Activated naive CD4-positive, alpha-beta T cell treated with anti-CD3 and anti-CD28 coated beads for 36 hours (primary cell): ENCODE results near the gene SERPINB13. TPM values are rescaled to one million over a fixed set of nuclear protein-coding genes. Genes with fewer than 3 reads are reported as not detected.

ENCODE experiments used
- CTCF ChIA-PET: fragments of 350-600 bp; sonication (Branson Sonifier 250); formaldehyde crosslinking; loops from one replicate; lab custom pipeline; 2021; ENCODE audit warnings: antibody characterized with exemption; lab: Charles Lee
- DNase-seq: peaks from one replicate; pipeline ENCODE4 v3.0.0-alpha.2; 2020
- H3K27ac Mint-ChIP-seq: one replicate; pipeline ENCODE4 v1.8.0; 2021; ENCODE audit warnings: mild to moderate bottlenecking, mixed read lengths
- H3K27me3 Mint-ChIP-seq: one replicate; pipeline ENCODE4 v1.8.0; 2021; ENCODE audit warnings: low read depth, mixed read lengths
- H3K36me3 Mint-ChIP-seq: one replicate; pipeline ENCODE4 v1.8.0; 2021; ENCODE audit warnings: low read depth, mixed read lengths
- H3K4me1 Mint-ChIP-seq: one replicate; pipeline ENCODE4 v1.8.0; 2021; ENCODE audit warnings: low read depth, mixed read lengths
- H3K4me3 Mint-ChIP-seq: one replicate; pipeline ENCODE4 v1.8.0; 2021; ENCODE audit warnings: mild to moderate bottlenecking, moderate library complexity, mixed read lengths
- H3K9me3 Mint-ChIP-seq: one replicate; pipeline ENCODE4 v1.8.0; 2021; ENCODE audit warnings: mixed read lengths
- intact Hi-C: fragments of 100-400 bp; cut with micrococcal nuclease; formaldehyde crosslinking; loops from one replicate; pipeline ENCODE4 v1.15.1; 2023
- total RNA-seq, 2 experiments: library from RNA; stranded (reverse); gene quantifications; one replicate each; pipeline ENCODE4 v1.2.3, GENCODE V29; 2021

SERPINB13 gene
- total RNA-seq, 2 experiments from 2014 or later = not detected

DNA sequence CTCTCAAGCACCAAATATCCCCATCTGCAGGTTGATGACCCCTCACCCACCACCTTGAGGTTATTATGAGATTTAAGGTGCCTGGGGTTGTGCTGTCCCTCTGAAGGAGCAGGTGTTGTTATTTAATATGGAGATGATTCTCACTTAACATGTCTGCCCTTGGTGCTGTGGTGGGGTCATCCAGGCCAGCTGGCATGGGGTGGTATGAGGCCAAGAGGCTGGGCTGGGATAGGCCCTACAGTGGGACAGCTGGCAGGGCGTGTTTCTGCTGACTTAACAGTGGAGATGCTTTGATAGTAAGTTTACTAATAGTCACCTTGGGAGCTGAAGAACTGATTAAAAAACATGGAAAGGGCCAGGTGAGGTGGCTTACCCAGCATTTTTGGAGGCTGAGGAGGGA, 22.6 kb upstream of the SERPINB13 start:
- CTCF ChIA-PET = interaction anchor here (0.8 to 4.0 kb wide), 4 partner anchors 11 to 372 kb away, joined by 3 to 14 read pairs (median 4); no protein-coding TSS in a partner anchor
- Mint-ChIP-seq H3K36me3 (no peaks in the 10 kb centered on the region), H3K27ac (no peak overlapping the region), H3K9me3 (no peaks in the 10 kb centered on the region), H3K4me3 (no peak overlapping the region), H3K27me3 (peaks cover 15% of the 10 kb centered on the region), H3K4me1 (no peaks in the 10 kb centered on the region)
- DNase-seq = no peak
- intact Hi-C loops = no loop called here

DNA sequence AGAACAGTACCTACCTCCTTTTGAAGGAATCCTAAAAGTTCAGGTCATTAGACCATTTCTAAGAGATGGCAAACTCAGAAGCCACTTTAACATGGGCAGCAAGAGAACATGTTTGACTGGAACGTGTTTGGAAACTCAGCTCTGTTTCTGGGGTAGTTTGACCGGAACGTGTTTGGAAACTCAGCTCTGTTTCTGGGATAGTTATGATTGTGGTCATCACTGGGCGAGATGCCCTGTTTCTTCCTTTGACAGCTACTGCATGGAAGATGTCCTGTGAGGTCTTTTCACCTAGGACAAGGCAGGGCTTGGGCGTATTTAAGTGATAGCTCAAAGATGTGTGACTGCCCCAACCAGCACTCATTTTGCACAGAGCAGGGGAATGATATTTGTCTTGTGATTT, 19.9 kb upstream of the SERPINB13 start:
- CTCF ChIA-PET = interaction anchor here (1.0 to 4.0 kb wide), 2 partner anchors 10 to 11 kb away, joined by 5 to 14 read pairs; no protein-coding TSS in a partner anchor
- H3K27me3 Mint-ChIP-seq = peaks cover 17% of the 10 kb centered on the region

DNA sequence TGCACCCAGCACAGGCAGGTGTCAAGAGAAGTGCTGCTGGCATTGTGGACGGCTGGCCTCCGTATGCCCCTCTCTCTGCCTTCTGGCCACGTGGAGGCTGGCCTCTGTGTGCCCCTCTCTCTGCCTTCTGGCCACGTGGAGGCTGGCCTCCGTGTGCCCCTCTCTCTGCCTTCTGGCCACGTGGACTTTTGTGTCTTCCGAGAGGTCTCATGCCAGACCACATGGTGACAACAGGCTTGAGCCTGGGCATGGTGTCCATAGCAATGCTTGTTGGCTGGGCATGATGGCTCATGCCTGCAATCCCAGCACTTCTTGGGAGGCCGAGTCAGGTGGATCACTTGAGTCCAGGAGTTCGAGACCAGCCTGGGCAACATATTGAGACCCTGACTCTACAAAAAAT, 19.3 kb upstream of the SERPINB13 start:
- no peaks in the 10 kb centered on the region for H3K4me1 Mint-ChIP-seq
- DNase-seq = no peak
- H3K27me3 Mint-ChIP-seq = peaks cover 19% of the 10 kb centered on the region
- intact Hi-C loops = no loop called here
- H3K27ac Mint-ChIP-seq = no peak overlapping the region
- H3K9me3 Mint-ChIP-seq = no peaks in the 10 kb centered on the region
- H3K36me3 Mint-ChIP-seq = no peaks in the 10 kb centered on the region
- CTCF ChIA-PET = interaction anchor here (4.0 kb wide), 1 partner anchor 10 kb away, joined by 14 read pairs; no protein-coding TSS in a partner anchor
- H3K4me3 Mint-ChIP-seq = no peak overlapping the region

More for the DNA sequence above, 19.9 kb upstream of the SERPINB13 start:
- intact Hi-C loops = no loop called here
- Mint-ChIP-seq H3K9me3 (no peaks in the 10 kb centered on the region), H3K27ac (no peak overlapping the region), H3K4me1 (no peaks in the 10 kb centered on the region), H3K4me3 (no peak overlapping the region), H3K36me3 (no peaks in the 10 kb centered on the region)
- no peak for DNase-seq

DNA sequence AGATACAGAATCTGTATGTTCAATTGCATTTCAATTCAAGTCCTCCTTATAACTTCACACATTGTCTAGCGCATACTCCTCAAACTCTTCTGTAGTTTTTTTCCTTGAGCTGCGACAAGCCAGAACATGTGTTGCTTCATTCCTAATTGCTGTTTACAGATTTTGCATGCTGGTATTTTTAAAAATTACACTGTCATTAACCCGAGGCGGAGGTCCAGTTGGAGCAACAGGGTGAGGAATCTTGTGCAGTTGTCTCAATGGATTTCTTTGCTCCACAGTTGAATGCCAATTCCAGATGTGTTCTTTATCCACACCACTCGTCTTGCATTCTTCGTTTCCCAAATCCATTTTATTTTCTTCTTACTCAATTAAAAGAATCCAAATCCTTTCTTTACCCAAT, 16.4 kb upstream of the SERPINB13 start:
- no peak for DNase-seq
- Mint-ChIP-seq H3K9me3 (no peaks in the 10 kb centered on the region), H3K27me3 (peaks cover 22% of the 10 kb centered on the region), H3K27ac (no peak overlapping the region), H3K36me3 (no peaks in the 10 kb centered on the region), H3K4me3 (no peak overlapping the region), H3K4me1 (no peaks in the 10 kb centered on the region)
- CTCF ChIA-PET = interaction anchor here (0.9 kb wide), 1 partner anchor 13 kb away, joined by 3 read pairs; no protein-coding TSS in a partner anchor
- intact Hi-C loops = loop anchor here (10.0 kb wide), 1 partner anchor 206 kb away; the partner anchor contains the start of gene KDSR

DNA sequence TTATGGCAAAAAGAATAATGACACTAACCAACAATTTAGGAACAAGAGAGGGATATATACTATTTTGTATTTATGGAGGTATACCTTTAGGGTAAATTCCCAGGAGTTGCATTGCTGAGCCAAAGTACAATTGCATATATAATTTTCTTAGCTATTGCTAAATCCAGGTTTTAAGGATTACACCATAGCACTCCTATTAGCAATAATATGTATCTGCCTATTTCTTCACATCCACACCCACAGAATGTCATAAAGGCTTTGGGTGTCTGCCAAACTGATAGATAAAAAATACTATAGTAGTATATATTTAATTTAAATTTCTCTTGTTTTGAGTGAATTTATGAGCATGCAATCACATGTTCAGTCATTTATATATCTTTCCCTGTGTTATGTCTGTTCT, 11.5 kb upstream of the SERPINB13 start:
- no peaks in the 10 kb centered on the region for H3K36me3 Mint-ChIP-seq
- CTCF ChIA-PET = interaction anchor here (6.0 kb wide), 1 partner anchor 58 kb away, joined by 78 read pairs; no protein-coding TSS in a partner anchor
- intact Hi-C loops = loop anchor here (5.0 to 10.0 kb wide), 2 partner anchors 211 to 272 kb away; partner anchors contain the start of gene KDSR

DNA sequence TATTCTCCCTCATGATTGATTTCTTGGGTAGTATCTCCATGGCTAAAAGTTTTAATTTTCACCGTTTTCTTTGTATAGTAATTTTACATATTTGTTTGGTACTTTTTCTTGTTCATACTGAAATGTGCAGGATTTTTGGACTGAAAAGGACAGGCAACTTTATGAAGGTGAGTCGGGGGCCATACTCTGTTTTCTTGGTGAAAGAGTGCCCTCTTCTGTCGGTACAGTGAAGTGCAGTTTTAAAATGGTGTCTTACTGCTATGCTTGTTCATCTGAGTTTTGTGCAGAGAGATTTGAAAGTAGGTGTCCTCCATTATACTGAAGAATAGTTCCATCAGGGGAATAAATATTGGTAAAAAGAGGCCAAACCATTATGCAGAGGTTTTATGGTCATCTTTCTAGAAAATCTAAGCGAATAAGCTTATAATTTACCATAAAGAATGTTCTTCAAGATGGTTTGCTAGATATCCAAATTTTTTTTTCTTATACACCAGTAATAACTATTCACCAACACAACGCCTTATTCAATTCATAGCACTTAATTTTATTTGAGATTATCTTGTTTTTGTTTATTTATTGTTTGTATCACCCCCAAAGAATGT, 8.7 kb upstream of the SERPINB13 start:
- peak; percentile 28 for DNase-seq
- Mint-ChIP-seq H3K4me3 (no peak overlapping the region), H3K36me3 (no peaks in the 10 kb centered on the region), H3K9me3 (no peaks in the 10 kb centered on the region), H3K27ac (no peak overlapping the region), H3K4me1 (no peaks in the 10 kb centered on the region), H3K27me3 (peaks cover 10% of the 10 kb centered on the region)
- intact Hi-C loops = loop anchor here (1.0 to 10.0 kb wide), 4 partner anchors 60 to 401 kb away; partner anchors contain the start of gene KDSR
- CTCF ChIA-PET = interaction anchor here (0.5 to 6.0 kb wide), 18 partner anchors 10 to 554 kb away, joined by 3 to 78 read pairs (median 3); no protein-coding TSS in a partner anchor

More for the DNA sequence above, 11.5 kb upstream of the SERPINB13 start:
- Mint-ChIP-seq H3K27me3 (peaks cover 17% of the 10 kb centered on the region), H3K27ac (no peak overlapping the region), H3K4me3 (no peak overlapping the region), H3K4me1 (no peaks in the 10 kb centered on the region), H3K9me3 (no peaks in the 10 kb centered on the region)
- no peak for DNase-seq

DNA sequence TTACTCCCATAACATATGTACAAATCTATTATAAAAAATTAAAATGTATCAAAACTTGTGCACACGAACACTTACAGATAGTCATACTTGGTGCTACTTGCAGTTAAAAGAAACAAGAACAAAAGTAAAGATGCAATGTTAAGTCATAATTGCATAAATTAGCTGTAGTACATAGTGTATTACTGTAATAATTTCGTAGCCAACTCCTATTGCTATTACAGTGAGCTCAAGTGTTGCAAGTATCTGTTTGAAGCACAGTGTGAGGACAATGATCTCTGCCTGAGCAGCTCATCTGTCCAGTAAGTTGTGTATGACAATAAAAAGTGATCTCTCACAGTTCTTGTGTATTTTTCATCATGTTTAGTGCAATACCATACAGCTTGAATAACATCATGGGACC, 7.5 kb upstream of the SERPINB13 start:
- intact Hi-C loops = loop anchor here (5.0 to 10.0 kb wide), 2 partner anchors 215 to 268 kb away; partner anchors contain the start of gene KDSR
- Mint-ChIP-seq H3K36me3 (no peaks in the 10 kb centered on the region), H3K27me3 (peaks cover 10% of the 10 kb centered on the region), H3K9me3 (no peaks in the 10 kb centered on the region), H3K4me1 (no peaks in the 10 kb centered on the region), H3K27ac (no peak overlapping the region), H3K4me3 (no peak overlapping the region)
- no peak for DNase-seq
- CTCF ChIA-PET = interaction anchor here (1.0 to 6.0 kb wide), 3 partner anchors 62 to 70 kb away, joined by 3 to 78 read pairs (median 4); no protein-coding TSS in a partner anchor

DNA sequence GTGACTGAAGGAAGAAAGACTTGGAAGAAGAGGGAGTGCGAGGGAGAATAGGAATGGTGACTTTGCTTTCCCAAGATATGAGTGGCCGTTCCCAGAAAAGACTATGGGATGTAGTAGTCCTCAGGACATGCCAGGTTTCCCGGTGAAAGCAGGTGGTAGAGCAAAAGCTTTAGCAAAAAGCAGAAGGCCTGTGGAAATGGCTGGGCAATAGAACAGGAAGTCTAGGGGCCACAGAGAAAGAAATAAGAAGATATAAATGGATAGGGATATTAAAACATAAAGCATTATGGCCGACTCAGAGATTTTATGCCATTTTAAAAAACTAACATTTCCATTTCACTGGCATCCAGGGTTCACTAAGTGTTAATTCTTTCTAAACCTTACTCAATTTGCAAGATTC, 1.2 kb upstream of the SERPINB13 start:
- H3K4me1 Mint-ChIP-seq = no peaks in the 10 kb centered on the region
- no peaks in the 10 kb centered on the region for H3K36me3 Mint-ChIP-seq
- H3K27ac Mint-ChIP-seq = no peak overlapping the region
- H3K9me3 Mint-ChIP-seq = no peaks in the 10 kb centered on the region
- CTCF ChIA-PET = no interaction called here
- H3K4me3 Mint-ChIP-seq = no peak overlapping the region
- intact Hi-C loops = no loop called here
- peaks cover 2% of the 10 kb centered on the region for H3K27me3 Mint-ChIP-seq
- no peak for DNase-seq

DNA sequence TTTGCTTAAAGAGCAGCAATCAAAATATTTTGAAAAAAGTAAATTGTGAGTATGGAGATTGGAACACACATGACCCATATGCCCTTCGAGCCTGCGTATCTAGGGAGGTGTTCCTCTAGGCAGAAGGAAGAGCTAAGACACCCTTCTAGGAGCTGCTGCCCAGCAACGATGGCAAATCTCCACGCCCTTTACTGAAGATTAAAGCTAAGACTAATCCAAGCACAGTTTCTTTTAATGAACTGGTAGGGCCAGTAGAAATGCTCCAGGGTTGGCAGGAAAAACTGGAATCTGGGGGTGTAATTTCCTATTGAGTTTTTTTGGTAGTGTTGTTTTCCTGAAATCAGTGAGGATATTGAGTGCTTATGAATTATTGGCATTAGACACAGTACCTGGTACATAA, 712 bp upstream of the SERPINB13 start:
- Mint-ChIP-seq H3K4me1 (no peaks in the 10 kb centered on the region), H3K27me3 (peaks cover 2% of the 10 kb centered on the region), H3K27ac (no peak overlapping the region), H3K9me3 (no peaks in the 10 kb centered on the region), H3K4me3 (no peak overlapping the region), H3K36me3 (no peaks in the 10 kb centered on the region)
- intact Hi-C loops = no loop called here
- no peak for DNase-seq
- CTCF ChIA-PET = no interaction called here

DNA sequence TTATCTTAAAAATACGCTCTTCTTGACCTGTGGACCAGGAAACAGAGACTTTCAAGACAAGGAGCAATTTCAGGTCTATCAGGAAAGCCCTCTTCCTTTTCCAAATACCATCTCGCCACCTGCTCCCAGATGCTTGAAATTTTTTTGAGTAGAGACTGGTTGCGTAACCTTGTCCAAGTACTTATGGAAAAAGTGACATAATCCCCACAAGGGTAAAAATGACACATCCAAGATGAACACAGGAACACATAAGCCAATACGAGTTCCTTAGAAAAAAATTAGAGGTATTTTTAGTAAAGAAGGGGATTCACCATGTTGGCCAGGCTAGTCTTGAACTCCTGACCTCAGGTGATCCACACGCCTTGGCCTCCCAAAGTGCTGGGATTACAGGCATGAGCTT, 1.8 kb downstream of the SERPINB13 start:
- H3K4me1 Mint-ChIP-seq = no peaks in the 10 kb centered on the region
- CTCF ChIA-PET = interaction anchor here (1.3 kb wide), 1 partner anchor 23 kb away, joined by 4 read pairs; no protein-coding TSS in a partner anchor

DNA sequence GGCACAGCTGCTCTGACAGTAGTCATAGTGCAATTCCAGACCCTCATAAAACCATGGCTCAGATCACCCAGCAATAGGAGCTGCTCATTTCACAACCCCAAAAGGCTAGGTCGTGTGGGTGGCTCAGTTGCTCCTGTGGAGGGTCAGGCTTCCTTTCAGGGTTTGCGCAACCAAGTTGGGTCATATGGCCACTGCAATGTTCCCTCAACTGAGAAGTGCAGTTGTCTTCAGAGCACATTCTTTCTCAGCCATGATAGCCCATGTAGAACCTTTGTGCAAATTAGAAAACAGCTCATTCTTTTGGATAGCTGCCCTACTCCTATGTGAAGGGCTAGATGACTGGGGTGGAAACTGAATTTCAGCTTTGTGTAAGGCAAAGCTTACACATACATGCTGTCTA, 3.2 kb downstream of the SERPINB13 start:
- Mint-ChIP-seq H3K27ac (no peak overlapping the region), H3K4me3 (no peak overlapping the region), H3K9me3 (no peaks in the 10 kb centered on the region), H3K27me3 (no peaks in the 10 kb centered on the region), H3K36me3 (no peaks in the 10 kb centered on the region), H3K4me1 (no peaks in the 10 kb centered on the region)
- DNase-seq = no peak
- CTCF ChIA-PET = interaction anchor here (1.3 kb wide), 1 partner anchor 24 kb away, joined by 4 read pairs; no protein-coding TSS in a partner anchor
- intact Hi-C loops = no loop called here

More for the DNA sequence above, 1.8 kb downstream of the SERPINB13 start:
- H3K9me3 Mint-ChIP-seq = no peaks in the 10 kb centered on the region
- DNase-seq = no peak
- intact Hi-C loops = no loop called here
- H3K27ac Mint-ChIP-seq = no peak overlapping the region
- H3K27me3 Mint-ChIP-seq = no peaks in the 10 kb centered on the region
- no peak overlapping the region for H3K4me3 Mint-ChIP-seq
- H3K36me3 Mint-ChIP-seq = no peaks in the 10 kb centered on the region

DNA sequence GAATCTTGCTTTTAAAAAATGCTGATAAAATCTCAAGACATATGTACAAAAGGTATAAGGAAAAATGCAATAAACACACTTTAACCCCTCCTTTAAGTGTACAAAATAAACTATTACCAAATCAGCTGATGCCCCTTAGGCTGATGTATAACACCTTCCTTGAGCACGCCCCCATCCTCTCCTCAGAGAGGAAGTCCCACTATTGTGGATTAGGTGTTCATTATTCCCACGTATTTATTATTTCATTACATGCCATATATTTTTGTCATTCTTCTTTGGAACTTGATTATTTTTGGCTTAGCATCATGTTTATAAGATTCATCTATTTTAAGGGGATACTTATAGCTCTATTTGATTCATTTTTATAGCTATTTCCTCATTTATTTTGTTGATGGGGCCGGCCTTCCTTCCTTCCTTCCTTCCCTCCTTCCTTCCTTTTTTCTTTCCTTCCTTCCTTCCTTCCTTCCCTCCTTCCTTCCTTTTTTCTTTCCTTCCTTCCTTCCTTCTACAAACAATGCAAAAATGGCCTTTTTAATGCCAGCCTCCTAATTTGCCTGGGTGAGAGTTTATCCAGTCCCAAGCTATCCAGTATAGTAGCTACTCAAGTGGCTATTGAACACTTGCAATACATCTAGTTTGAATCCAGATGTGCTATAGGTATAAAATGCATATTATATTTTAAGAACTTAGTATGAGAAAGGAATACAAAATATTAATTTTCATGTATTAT, 4.0 kb downstream of the SERPINB13 start:
- DNase-seq = no peak
- no peaks in the 10 kb centered on the region for H3K36me3 Mint-ChIP-seq
- H3K4me1 Mint-ChIP-seq = no peaks in the 10 kb centered on the region
- intact Hi-C loops = no loop called here
- no peaks in the 10 kb centered on the region for H3K9me3 Mint-ChIP-seq
- H3K27me3 Mint-ChIP-seq = no peaks in the 10 kb centered on the region
- H3K4me3 Mint-ChIP-seq = no peak overlapping the region
- no peak overlapping the region for H3K27ac Mint-ChIP-seq
- CTCF ChIA-PET = interaction anchor here (0.8 to 1.4 kb wide), 2 partner anchors 12 to 13 kb away, joined by 3 to 4 read pairs; no protein-coding TSS in a partner anchor
